ENCODE measurements around the gene HOXA6.

The HOXA6 gene

DNA sequence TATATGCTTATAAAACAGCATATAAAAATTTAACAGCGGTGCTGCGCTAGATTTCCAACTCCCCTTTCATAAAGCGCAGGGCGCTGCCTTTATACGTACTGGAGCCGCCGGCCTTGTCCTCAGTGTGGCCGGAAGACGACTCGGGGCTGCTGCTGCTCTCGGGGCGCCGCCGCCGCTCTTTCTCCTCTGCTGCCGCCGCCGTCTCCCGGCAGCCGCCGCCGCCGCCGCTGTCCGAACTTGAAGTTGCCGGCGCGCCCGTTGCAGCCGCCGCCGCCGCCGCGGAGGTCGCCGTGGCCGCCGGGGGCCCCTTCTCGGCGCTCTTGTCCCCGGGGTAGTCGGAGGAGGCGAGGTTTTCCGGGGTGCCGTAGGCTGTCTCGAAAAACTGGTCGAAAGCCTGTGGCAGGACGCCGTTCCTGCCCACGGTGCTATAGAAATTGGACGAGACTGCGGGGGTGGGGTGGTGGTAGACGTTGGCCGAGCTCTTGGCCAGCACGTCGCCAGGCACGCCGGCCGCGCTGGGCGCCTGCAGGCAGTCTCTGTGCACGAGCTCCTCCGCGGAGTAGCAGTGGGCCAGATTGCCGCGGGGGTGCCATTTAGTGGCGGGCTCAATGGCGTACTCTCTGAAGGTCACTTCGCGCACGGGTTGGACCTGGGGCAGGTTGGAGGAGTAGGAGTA, 36.9 kb upstream of the HOXA6 start:
- DNase-seq: no peak

DNA sequence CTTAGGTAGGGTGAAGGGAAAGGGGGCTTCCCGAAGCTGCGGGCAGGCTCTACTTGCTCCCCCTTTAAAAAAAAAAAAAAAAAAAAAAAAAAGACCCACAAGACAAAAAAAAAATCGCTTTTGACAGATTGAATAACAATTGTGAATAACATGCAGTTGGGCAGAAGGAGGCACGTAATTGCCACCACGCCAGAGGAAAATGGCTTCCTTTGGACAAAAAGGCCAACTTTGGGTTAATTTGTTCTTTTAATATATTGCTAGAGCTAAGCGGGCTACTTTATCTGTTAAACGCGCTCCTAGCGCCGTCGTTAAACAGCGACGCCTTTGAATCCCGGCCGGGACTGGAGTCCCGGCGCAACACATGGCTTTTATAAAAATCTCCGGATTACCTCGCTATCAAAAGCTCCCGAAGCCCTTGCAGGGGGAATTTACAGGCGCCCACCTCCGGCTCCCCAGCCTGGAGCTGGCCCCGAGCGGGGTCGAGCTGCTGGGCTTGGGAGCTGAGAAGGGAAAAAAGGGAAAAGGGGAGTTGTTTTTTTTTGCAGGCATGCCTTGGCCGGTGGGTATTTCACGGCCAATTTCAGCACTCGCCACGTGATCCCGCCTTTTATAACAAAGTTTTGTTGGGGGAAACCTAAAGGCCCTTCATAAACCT, 36.2 kb upstream of the HOXA6 start:
- no peak for DNase-seq

GRCh38 chr7:27182861-27183681, 35.5 kb upstream of the HOXA6 start:
- DNase-seq: no peak

DNA sequence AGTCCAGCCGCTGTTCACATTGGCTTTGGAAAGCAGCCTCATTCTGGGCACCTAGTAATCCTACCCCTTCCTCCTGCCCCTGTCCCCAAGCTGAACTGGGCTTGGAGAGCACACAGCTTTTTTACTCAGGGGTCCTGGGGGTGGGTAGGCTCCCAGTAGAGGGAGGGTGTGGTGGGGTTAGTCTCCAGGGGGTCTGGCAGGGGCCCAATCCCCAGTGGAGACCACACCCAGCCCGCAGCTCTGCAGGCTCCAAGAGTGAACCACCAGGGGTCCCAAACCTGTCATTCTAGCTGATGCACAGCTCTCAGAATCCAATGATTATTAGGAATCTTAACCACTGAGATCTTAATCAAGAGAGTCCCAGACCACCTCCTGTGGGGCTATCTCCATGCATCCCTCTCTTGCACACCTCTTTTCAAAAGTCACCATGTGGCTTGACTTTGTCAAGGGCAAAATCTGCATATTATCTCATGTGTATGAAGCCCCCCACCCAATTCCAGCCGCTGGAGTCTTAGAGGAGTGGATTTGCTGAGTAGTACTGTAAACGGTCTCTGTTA, 34.8 kb upstream of the HOXA6 start:
- no peak for DNase-seq

DNA sequence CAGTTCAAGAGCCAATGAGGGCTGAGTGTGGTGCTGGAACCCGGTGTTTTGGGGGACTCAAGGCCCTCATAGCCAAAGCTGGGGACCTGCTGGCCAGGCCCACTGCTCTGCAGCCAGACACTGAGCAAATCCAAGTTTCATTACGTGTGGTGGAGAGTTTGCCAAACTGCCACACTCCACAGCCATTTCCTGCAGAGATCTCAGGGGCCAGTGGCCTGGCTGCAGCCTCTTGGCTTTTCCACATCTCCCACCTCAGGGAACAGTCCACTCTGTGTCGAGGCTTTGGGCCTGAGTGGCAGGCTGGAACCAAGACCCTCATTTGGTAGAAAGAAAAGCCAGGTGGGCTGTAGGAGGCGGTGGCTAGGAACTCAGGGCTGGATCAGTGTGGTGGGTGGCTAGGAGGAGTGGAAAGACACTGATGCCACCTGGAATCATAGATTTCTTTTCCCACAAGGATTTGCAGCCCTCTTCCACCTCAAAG, 34.3 kb upstream of the HOXA6 start:
- no peak for DNase-seq

DNA sequence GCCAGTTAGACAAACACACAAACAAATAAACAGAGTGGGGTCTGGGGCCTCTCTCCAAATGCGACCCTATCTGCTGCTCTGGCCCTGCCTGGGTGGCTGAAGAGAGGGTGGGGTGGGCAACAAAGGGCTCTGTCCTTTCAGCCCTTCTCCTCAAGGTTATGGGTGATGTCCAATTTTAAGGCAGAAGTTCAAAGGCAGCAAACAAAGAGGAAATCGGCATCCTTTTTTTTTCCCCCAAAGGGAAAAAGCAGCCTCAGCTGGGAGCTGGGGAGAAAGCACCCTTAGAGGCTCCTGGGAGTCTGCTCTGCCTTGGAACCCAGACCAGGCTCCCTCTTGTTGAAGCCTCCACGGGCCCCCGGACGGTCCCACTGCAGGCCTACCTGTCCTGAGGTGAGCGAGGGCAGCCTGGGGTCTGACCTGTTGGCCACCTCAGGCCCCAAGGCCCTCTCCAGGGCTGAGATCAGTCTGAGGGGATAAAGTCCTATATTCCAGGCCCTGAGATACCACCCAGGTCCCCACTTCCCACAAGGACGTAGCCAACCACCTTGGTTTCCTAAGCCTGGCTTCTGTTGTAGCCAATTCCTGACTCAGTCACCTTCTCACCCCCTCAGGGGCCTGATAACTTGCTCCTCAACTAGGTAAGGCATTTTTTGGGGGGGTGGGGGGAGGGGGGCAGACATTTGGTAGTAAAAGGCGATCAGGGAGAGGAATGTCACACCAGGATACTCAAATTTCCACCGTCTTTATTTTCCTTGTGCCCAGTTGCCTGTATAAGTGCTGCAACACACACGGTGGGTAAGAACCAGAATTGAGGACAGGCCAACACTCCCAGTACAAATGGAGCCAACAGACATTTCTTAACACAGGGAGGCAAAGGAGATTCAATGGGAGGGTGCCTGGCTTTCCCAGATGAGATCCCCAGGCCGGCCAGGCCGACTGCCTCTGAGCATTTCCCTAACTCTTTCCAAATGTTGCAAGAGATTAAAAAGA, 33.2 kb upstream of the HOXA6 start:
- DNase-seq: no peak

- peak; percentile 65 for DNase-seq
Observed at GRCh38 chr7:27179503-27180430, 32.2 kb upstream of the HOXA6 start.

DNA sequence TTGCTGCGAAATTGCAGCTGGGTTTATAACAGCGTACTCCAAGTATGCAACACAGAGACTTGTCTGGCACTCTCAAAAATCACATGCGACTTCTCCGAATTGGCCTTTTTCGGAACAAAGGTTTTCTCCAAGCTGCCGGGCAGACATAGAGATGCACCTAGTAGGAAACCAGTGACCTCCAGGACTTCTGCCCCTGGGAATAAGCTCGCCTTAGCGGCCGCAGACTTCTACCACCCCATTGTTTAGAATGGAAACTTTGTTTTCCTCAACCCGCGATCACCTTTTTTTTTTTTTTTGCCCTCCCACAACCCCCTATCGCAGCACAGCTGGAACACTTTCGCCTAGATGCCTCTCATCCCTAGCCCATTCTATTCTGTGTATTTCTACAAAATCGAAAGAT, 31.5 kb upstream of the HOXA6 start:
- DNase-seq: no peak

DNA sequence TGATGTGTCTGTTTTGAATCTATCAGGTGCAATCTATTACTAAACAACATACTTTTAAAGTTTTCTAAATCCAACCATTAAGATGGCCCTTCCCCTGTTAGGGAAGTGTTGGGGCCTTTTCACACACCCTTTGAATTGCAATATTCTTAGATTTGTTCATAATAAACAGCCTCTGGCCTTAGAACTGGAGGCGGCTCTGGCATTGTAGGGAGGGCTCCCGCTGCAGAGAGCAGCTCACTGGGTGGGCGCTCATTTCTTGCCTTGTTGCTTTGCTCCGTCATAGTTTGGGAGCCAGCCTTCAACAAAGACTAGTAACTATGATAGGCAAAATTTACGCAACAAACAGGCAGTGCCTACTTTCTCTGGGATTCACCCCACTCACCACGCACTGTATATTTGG, 30.8 kb upstream of the HOXA6 start:
- no peak for DNase-seq

- no peak for DNase-seq
Observed at GRCh38 chr7:27177795-27178320, 30.3 kb upstream of the HOXA6 start.

DNA sequence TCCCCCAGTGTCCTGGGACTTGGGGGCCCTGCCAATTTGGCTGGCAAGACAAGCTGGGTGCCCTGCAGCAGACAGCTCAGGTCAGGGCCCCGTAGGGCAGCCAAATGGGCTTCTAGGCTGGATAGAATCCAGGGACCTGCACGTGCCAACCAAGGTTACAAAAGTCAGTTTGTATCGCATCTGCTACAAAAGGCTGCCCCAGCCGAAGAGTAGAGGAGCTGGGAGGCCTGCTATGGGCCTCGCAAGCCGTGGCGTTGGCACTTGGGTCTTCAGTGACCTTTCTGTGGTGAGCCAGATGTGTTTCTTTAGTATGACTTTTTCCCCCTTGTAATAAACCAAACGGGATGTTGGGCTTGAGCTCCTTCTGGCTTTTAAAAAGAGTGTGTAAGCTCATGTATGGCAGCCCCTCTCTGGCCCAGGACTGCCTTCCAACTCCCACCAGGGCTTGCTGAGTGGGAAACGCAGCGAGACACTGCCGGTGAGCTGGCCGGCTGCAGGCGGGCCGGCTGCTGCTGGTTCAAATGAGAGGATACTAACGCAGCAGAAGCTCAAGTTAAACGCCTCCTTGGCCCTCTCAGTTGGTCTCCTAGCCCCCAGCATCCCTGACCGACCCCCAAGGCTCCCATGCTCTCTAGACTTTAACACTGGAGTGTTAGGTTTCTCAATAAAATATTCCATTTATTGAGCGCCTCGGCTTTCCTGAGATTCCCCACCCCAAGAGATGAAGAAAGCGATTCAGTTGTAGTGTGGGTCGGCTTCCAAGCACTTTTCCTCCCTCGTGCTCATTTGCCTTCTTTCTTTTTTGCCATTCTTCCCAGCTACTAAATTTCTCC, 29.6 kb upstream of the HOXA6 start:
- no peak for DNase-seq

GRCh38 chr7:27176524-27176845, 28.9 kb upstream of the HOXA6 start:
- DNase-seq: no peak

DNA sequence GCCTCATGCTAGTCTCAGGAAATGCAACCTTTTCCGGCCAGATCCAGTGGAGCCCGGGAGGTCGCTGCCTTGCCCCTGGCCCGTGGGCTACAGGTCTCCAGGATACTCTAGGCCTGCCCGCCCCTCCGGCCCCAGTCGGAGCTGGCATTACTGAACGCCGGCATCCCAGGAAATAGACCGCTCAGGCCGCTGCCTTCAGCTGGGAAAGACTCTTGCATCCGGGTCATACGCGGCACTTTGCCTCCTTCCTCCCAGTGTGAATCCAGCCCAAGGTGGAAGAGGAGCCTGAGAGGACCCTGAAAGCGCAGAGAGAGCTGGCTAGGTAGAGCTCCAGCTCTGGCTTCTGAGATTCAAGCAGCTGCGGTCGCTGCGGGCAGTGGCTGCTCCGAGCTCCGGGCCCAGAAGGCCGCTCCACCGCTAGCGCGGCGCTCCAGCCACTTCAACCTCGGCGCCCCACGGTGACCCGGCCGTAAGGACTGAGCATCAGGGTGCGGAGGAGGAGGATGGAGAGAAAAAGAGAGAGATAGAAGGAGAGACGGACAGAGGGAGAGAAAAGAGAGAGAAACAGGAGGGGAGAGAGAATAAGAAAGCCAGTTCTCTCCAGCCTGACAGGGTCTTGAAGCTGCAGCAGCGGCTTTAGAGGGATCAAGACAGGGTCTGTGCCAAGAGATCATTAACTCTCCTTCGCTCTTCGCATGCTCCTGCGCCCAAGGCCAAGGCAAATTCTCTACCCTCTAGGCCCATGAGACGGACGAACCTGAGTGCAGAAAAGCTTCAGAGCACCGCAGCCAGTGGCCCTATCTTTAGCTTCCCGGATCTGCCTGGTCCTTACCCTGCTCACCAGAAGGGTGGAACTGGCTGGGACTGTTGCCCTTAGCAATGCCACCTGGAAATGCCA, 28.3 kb upstream of the HOXA6 start:
- DNase-seq: no peak

- DNase-seq: no peak
Observed at GRCh38 chr7:27174874-27175625, 27.5 kb upstream of the HOXA6 start.

GRCh38 chr7:27173956-27174873, 26.6 kb upstream of the HOXA6 start, which contains the start of gene HOXA10:
TSS of gene HOXA10 (minus strand) at chr7:27174320. CDS start at chr7:27174306, 14 bp downstream.
- no peak for DNase-seq

GRCh38 chr7:27173511-27173955, 26.0 kb upstream of the HOXA6 start:
- DNase-seq: no peak
